NCI-H2227 treated with DMSO at 0.1 percent for 48 hours (cell line): Measurements from ENCODE around the gene UGT1A10.

Experiments
- DNase-seq: peaks from one replicate; lab custom pipeline; 2025; lab: John Stamatoyannopoulos, UW

Gene UGT1A10

DNA sequence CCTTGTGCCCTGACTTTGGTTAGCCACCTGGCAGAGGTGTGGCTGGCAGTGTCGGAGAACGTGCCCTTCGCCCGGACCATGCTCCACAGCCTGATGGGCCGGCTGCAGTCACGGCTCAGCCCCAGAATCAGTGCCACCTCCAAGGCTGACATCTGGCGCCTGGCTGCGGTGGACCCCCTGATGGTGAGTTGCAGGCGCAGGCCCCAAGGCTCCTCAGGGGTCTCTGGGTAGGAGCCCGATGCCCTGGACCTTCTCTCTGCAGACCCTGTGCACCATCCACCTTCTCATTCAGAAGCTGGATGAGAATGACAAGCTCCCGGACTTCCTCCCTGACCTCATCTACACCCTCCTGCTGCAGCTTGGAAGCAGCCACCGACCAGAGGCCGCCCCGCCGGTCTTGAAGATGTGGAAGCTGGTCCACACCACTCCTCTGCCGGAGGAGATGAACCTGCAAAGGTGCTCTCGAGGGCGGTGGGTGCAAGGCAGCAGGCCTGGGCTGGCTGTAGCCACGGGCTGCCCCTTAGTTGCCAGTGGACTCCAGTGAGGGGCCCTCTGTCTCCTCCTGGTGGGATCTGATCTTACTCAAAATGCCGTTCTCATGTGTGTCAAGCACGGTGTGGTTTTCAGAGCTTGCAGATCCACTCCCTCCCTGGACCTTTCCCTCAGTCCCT is 186.0 kb downstream of the UGT1A10 start:
- no peak for DNase-seq
